ENCODE data around the gene NAPEPLD. TPM values are rescaled to one million over a fixed set of nuclear protein-coding genes. Genes with fewer than 3 reads are reported as not detected.

Gene NAPEPLD
- total and polyA plus RNA-seq, 5 donors from 2014 or later, result 6.4 to 11.2 (median 8.7) TPM

DNA sequence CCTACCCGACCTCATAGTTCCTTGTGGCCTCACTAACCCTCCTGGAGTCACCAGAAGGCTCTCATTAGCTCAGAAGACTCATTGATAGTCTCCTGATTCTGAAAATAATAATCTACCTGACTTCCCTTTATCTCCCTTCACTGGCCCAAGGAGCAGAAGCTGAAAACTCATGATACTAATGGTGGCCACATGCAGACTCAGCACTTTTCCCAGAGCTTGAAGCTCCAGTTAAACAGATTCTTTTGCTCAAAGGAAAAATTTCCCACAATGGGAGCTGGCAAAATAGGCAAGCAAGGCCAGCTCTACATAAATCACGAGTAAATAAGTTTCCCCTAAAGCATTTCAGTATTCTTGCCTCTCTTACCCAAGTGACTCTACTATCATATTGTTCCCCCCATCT lies 8.2 kb downstream of the NAPEPLD start:
- Histone ChIP-seq H3K27me3 (ENCODE audit: control insufficient read depth, insufficient read depth, low read length) (no peaks in the 10 kb centered on the region), H3K27ac (ENCODE audit: insufficient read depth, low read length, poor library complexity, severe bottlenecking) (no peak overlapping the region), H3K4me1 (ENCODE audit: control insufficient read depth, insufficient read depth, low read length, poor library complexity, severe bottlenecking) (no peaks in the 10 kb centered on the region), H3K36me3 (ENCODE audit: control insufficient read depth, insufficient read depth, low read length) (no peaks in the 10 kb centered on the region), H3K4me3 (ENCODE audit: low read depth, low read length) (no peak overlapping the region), H3K9me3 (ENCODE audit: control insufficient read depth in 2 of 2, low read length in 2 of 2) (no peaks in the 10 kb centered on the region)
- Mint-ChIP-seq H3K4me1 (peaks cover 5 to 26% (median 19%) of the 10 kb centered on the region in 4 donors), H3K9me3 (no peaks in the 10 kb centered on the region), H3K36me3 (peaks cover 20% of the 10 kb centered on the region), H3K4me3 (no peak overlapping the region), H3K27me3 (no peaks in the 10 kb centered on the region), H3K27ac (no peak overlapping the region)
- DNase-seq (no peak), ATAC-seq (ENCODE audit: low read depth in 2 of 2) (no peak)

- ATAC-seq (ENCODE audit: low read depth in 2 of 2) (no peak), DNase-seq (no peak)
- H3K4me3 Mint-ChIP-seq, result no peak overlapping the region
- peaks cover 12 to 20% (median 16%) of the 10 kb centered on the region in 4 donors for H3K4me1 Mint-ChIP-seq
- Histone ChIP-seq H3K36me3 (ENCODE audit: control insufficient read depth, insufficient read depth, low read length) (no peaks in the 10 kb centered on the region), H3K27me3 (ENCODE audit: control insufficient read depth, insufficient read depth, low read length) (no peaks in the 10 kb centered on the region), H3K27ac (ENCODE audit: insufficient read depth, low read length, poor library complexity, severe bottlenecking) (no peak overlapping the region), H3K9me3 (ENCODE audit: control insufficient read depth in 2 of 2, low read length in 2 of 2) (no peaks in the 10 kb centered on the region), H3K4me3 (ENCODE audit: low read depth, low read length) (no peak overlapping the region), H3K4me1 (ENCODE audit: control insufficient read depth, insufficient read depth, low read length, poor library complexity, severe bottlenecking) (no peaks in the 10 kb centered on the region)
- H3K9me3 Mint-ChIP-seq, result no peaks in the 10 kb centered on the region
- no peak overlapping the region for H3K27ac Mint-ChIP-seq
- peaks cover 20% of the 10 kb centered on the region for H3K36me3 Mint-ChIP-seq
- H3K27me3 Mint-ChIP-seq, result no peaks in the 10 kb centered on the region
Observed at GRCh38 chr7:103140061-103140460, 8.8 kb downstream of the NAPEPLD start.

GRCh38 chr7:103134836-103135554 lies 13.9 kb downstream of the NAPEPLD start:
- Mint-ChIP-seq H3K9me3 (no peaks in the 10 kb centered on the region), H3K36me3 (peaks cover 4% of the 10 kb centered on the region), H3K4me3 (no peak overlapping the region), H3K27ac (no peak overlapping the region), H3K4me1 (peaks cover 10 to 29% (median 17%) of the 10 kb centered on the region in 4 donors), H3K27me3 (no peaks in the 10 kb centered on the region)
- no peaks in the 10 kb centered on the region for H3K36me3 ChIP-seq (ENCODE audit: control insufficient read depth, insufficient read depth, low read length)
- DNase-seq (no peak), ATAC-seq (ENCODE audit: low read depth in 2 of 2) (no peak)
- H3K4me1 ChIP-seq (ENCODE audit: control insufficient read depth, insufficient read depth, low read length, poor library complexity, severe bottlenecking), result no peaks in the 10 kb centered on the region
- no peaks in the 10 kb centered on the region for H3K27me3 ChIP-seq (ENCODE audit: control insufficient read depth, insufficient read depth, low read length)
- H3K9me3 ChIP-seq (ENCODE audit: control insufficient read depth in 2 of 2, low read length in 2 of 2), result no peaks in the 10 kb centered on the region
- H3K27ac ChIP-seq (ENCODE audit: insufficient read depth, low read length, poor library complexity, severe bottlenecking), result no peak overlapping the region
- no peak overlapping the region for H3K4me3 ChIP-seq (ENCODE audit: low read depth, low read length)

DNA sequence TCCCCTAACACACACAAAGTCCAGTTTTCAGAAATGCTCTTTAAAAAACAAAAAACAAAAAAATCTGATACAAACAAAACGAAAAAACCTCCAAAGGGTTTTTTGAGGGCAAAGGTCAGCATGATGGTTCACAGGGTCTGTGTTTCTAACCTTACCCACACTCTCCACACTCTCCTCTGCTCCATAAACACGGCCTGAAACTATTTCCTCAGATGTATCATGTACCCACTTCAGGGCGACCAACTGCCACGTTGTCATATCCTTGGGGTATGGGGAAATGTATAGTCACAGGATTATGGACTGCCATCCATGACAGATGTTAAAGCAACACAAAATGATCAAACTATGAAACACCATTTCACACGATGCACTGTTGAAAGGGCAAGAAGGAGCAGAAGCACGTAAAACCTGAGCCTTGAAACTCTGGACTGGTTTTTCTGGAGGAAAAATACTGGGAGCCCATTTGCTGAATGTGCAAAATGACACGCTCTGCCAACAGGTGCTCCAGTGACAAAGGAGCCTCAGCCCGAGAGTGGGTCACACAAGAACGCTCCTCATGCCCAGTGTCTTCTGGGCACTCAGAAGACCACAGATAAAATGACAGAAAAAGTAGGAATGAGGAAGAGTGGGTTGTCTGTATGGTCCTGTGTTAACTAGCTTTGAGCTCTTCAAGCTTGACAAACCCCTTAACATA lies 15.8 kb downstream of the NAPEPLD start:
- Mint-ChIP-seq H3K4me3 (no peak overlapping the region), H3K27ac (peak overlapping the region in 2 of 3 donors; percentile 42 to 48)

GRCh38 chr7:103130901-103131624 lies 17.8 kb downstream of the NAPEPLD start:
- DNase-seq, result no peak
- no peak for ATAC-seq (ENCODE audit: low read depth in 2 of 2)
- H3K9me3 ChIP-seq (ENCODE audit: control insufficient read depth in 2 of 2, low read length in 2 of 2), result no peaks in the 10 kb centered on the region
- peaks cover 24% of the 10 kb centered on the region for H3K36me3 Mint-ChIP-seq
- no peaks in the 10 kb centered on the region for H3K4me1 ChIP-seq (ENCODE audit: control insufficient read depth, insufficient read depth, low read length, poor library complexity, severe bottlenecking)
- no peaks in the 10 kb centered on the region for H3K27me3 ChIP-seq (ENCODE audit: control insufficient read depth, insufficient read depth, low read length)
- peaks cover 6 to 29% (median 21%) of the 10 kb centered on the region in 4 donors for H3K4me1 Mint-ChIP-seq
- H3K4me3 ChIP-seq (ENCODE audit: low read depth, low read length), result no peak overlapping the region
- H3K27ac Mint-ChIP-seq, result peak overlapping the region in 1 of 3 donors; percentile 22
- no peaks in the 10 kb centered on the region for H3K9me3 Mint-ChIP-seq
- H3K36me3 ChIP-seq (ENCODE audit: control insufficient read depth, insufficient read depth, low read length), result peaks cover 20% of the 10 kb centered on the region
- no peaks in the 10 kb centered on the region for H3K27me3 Mint-ChIP-seq
- H3K4me3 Mint-ChIP-seq, result no peak overlapping the region
- H3K27ac ChIP-seq (ENCODE audit: insufficient read depth, low read length, poor library complexity, severe bottlenecking), result no peak overlapping the region

More for the DNA sequence above, 15.8 kb downstream of the NAPEPLD start:
- ATAC-seq (ENCODE audit: low read depth in 2 of 2), result no peak
- Histone ChIP-seq H3K4me3 (ENCODE audit: low read depth, low read length) (no peak overlapping the region), H3K36me3 (ENCODE audit: control insufficient read depth, insufficient read depth, low read length) (peaks cover 5% of the 10 kb centered on the region), H3K9me3 (ENCODE audit: control insufficient read depth in 2 of 2, low read length in 2 of 2) (no peaks in the 10 kb centered on the region), H3K27ac (ENCODE audit: insufficient read depth, low read length, poor library complexity, severe bottlenecking) (no peak overlapping the region), H3K4me1 (ENCODE audit: control insufficient read depth, insufficient read depth, low read length, poor library complexity, severe bottlenecking) (no peaks in the 10 kb centered on the region), H3K27me3 (ENCODE audit: control insufficient read depth, insufficient read depth, low read length) (no peaks in the 10 kb centered on the region)
- no peak for DNase-seq
- H3K36me3 Mint-ChIP-seq, result peaks cover 9% of the 10 kb centered on the region
- H3K9me3 Mint-ChIP-seq, result no peaks in the 10 kb centered on the region
- H3K27me3 Mint-ChIP-seq, result no peaks in the 10 kb centered on the region
- peaks cover 6 to 29% (median 21%) of the 10 kb centered on the region in 4 donors for H3K4me1 Mint-ChIP-seq

DNA sequence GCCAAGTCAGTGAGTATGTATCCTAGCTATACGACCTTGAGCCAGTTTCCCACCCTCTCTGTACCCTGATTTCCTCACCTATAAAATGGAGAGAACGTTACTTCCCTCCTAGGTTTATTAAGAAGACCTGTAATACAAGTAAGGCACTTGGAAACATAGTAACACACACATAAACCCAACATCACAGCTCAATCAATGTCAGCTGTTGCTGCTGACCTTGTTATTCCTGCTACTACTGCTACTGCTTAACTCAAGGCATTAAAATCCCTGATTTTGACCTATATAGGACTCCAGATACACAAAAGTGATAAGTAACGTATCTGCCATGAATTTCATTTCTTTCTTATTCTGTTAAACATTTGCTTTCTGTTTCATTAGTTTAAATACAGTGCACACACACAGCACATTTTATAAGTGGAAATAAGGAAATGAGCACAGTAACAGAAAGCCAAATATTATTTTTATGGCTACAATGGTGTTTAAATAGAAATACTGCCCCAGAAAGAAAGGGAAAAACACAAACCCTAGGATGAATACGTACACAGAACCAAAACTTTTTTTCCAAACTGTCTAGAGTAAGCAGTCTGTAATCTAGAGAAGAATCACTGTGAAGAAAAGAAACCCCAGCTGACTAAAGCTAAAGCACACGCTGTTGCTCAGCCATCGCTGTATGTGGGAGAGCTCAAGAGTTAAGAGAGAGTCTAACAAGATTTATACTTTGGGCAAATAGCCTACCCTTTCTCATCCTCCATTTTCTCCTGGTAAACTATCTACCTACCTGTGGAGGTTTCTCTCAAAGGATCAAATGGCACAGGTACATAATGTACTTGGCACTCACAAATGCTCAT lies 19.0 kb downstream of the NAPEPLD start:
- H3K36me3 ChIP-seq (ENCODE audit: control insufficient read depth, insufficient read depth, low read length), result peaks cover 22% of the 10 kb centered on the region
- DNase-seq (no peak), ATAC-seq (ENCODE audit: low read depth in 2 of 2) (no peak)
- Mint-ChIP-seq H3K27ac (peak overlapping the region in 1 of 3 donors; percentile 50), H3K9me3 (no peaks in the 10 kb centered on the region), H3K36me3 (peaks cover 26% of the 10 kb centered on the region), H3K4me3 (no peak overlapping the region), H3K4me1 (peaks cover 3 to 27% (median 17%) of the 10 kb centered on the region in 4 donors), H3K27me3 (no peaks in the 10 kb centered on the region)
- no peaks in the 10 kb centered on the region for H3K27me3 ChIP-seq (ENCODE audit: control insufficient read depth, insufficient read depth, low read length)
- H3K4me1 ChIP-seq (ENCODE audit: control insufficient read depth, insufficient read depth, low read length, poor library complexity, severe bottlenecking), result no peaks in the 10 kb centered on the region
- no peak overlapping the region for H3K27ac ChIP-seq (ENCODE audit: insufficient read depth, low read length, poor library complexity, severe bottlenecking)
- no peaks in the 10 kb centered on the region for H3K9me3 ChIP-seq (ENCODE audit: control insufficient read depth in 2 of 2, low read length in 2 of 2)
- H3K4me3 ChIP-seq (ENCODE audit: low read depth, low read length), result no peak overlapping the region

GRCh38 chr7:103127006-103127405 lies 21.9 kb downstream of the NAPEPLD start:
- Mint-ChIP-seq H3K4me3 (no peak overlapping the region), H3K9me3 (no peaks in the 10 kb centered on the region), H3K36me3 (peaks cover 36% of the 10 kb centered on the region), H3K4me1 (peaks cover 0 to 16% (median 11%) of the 10 kb centered on the region in 4 donors), H3K27ac (no peak overlapping the region), H3K27me3 (no peaks in the 10 kb centered on the region)
- Histone ChIP-seq H3K9me3 (ENCODE audit: control insufficient read depth in 2 of 2, low read length in 2 of 2) (no peaks in the 10 kb centered on the region), H3K36me3 (ENCODE audit: control insufficient read depth, insufficient read depth, low read length) (peaks cover 38% of the 10 kb centered on the region), H3K27ac (ENCODE audit: insufficient read depth, low read length, poor library complexity, severe bottlenecking) (no peak overlapping the region), H3K4me1 (ENCODE audit: control insufficient read depth, insufficient read depth, low read length, poor library complexity, severe bottlenecking) (no peaks in the 10 kb centered on the region), H3K27me3 (ENCODE audit: control insufficient read depth, insufficient read depth, low read length) (no peaks in the 10 kb centered on the region), H3K4me3 (ENCODE audit: low read depth, low read length) (no peak overlapping the region)
- DNase-seq, result no peak
- ATAC-seq (ENCODE audit: low read depth in 2 of 2), result no peak
